Skeletal muscle tissue (tissue), 4 donors: ENCODE measurements around the gene MTERF4. TPM values are rescaled to one million over a fixed set of nuclear protein-coding genes. Genes with fewer than 3 reads are reported as not detected.
A peak's percentile ranks its signal among the peaks of the same experiment; 100 is the strongest.

Source experiments
- H3K27ac ChIP-seq: one replicate; pipeline ENCODE4 v1.7.0; 2013; ENCODE audit warnings: mild to moderate bottlenecking, low read depth, low read length, inconsistent platforms
- H3K27me3 ChIP-seq, 3 donors: one replicate each; pipeline ENCODE4 v1.7.0; 2013; ENCODE audit warnings: low read length in 3 of 3; ENCODE audit not compliant: control insufficient read depth in 3 of 3, insufficient read depth in 3 of 3
- H3K36me3 ChIP-seq, 3 donors: one replicate each; pipeline ENCODE4 v1.7.0; 2013; ENCODE audit warnings: low read length in 3 of 3; ENCODE audit not compliant: control insufficient read depth in 3 of 3, insufficient read depth in 3 of 3
- H3K4me1 ChIP-seq, 3 donors: one replicate each; pipeline ENCODE4 v1.7.0; 2013; ENCODE audit warnings: low read length in 3 of 3, mild to moderate bottlenecking in 3 of 3; ENCODE audit not compliant: control insufficient read depth in 3 of 3, insufficient read depth in 3 of 3
- H3K4me3 ChIP-seq, 3 donors: one replicate each; pipeline ENCODE4 v1.7.0; 2013; ENCODE audit warnings: low read length in 3 of 3
- H3K9ac ChIP-seq, 3 donors: one replicate each; pipeline ENCODE4 v1.7.0; 2013; ENCODE audit warnings: low read length in 3 of 3, mild to moderate bottlenecking in 3 of 3, moderate library complexity in 2 of 3, low read depth in 1 of 3
- H3K9me3 ChIP-seq, 3 donors: one replicate each; pipeline ENCODE4 v1.7.0; 2013; ENCODE audit warnings: low read length in 3 of 3; ENCODE audit not compliant: control insufficient read depth in 3 of 3
- total RNA-seq: library from RNA; depleted of rRNA; stranded (reverse); fragments of >200 nt; gene quantifications from one replicate; pipeline ENCODE4 v1.2.3, GENCODE V29; 2014
- donor health status: Osteomylitis.

Gene MTERF4
- total RNA-seq, 1 donor from 2014 or later = 32.4 TPM

- H3K36me3 ChIP-seq = peaks cover 3 to 14% (median 13%) of the 10 kb centered on the region in 3 donors
- H3K9ac ChIP-seq = peak overlapping the region in 1 of 3 donors; percentile 33
- H3K27ac ChIP-seq = no peak overlapping the region
- peaks cover 2 to 4% (median 3%) of the 10 kb centered on the region in 3 donors for H3K4me1 ChIP-seq
- no peaks in the 10 kb centered on the region for H3K9me3 ChIP-seq
- H3K27me3 ChIP-seq = no peaks in the 10 kb centered on the region
- no peak overlapping the region for H3K4me3 ChIP-seq
These were observed 20.3 kb downstream of the MTERF4 start for GRCh38 chr2:241081643-241082340.

- H3K36me3 ChIP-seq = peaks cover 1 to 8% (median 7%) of the 10 kb centered on the region in 3 donors
- no peaks in the 10 kb centered on the region for H3K27me3 ChIP-seq
- peak overlapping the region in 1 of 3 donors; percentile 33 for H3K9ac ChIP-seq
- no peak overlapping the region for H3K27ac ChIP-seq
- no peak overlapping the region for H3K4me3 ChIP-seq
- peaks cover 2 to 4% (median 3%) of the 10 kb centered on the region in 3 donors for H3K4me1 ChIP-seq
- no peaks in the 10 kb centered on the region for H3K9me3 ChIP-seq
These were observed 20.9 kb downstream of the MTERF4 start for GRCh38 chr2:241081190-241081642.

- Histone ChIP-seq H3K9ac (peak overlapping the region in 1 of 3 donors; percentile 33), H3K9me3 (no peaks in the 10 kb centered on the region), H3K4me1 (peaks cover 2 to 4% (median 3%) of the 10 kb centered on the region in 3 donors), H3K4me3 (no peak overlapping the region), H3K36me3 (peaks cover 3 to 6% (median 4%) of the 10 kb centered on the region in 3 donors), H3K27ac (no peak overlapping the region), H3K27me3 (no peaks in the 10 kb centered on the region)
These were observed 21.5 kb downstream of the MTERF4 start for GRCh38 chr2:241080405-241081189.

- Histone ChIP-seq H3K27ac (no peak overlapping the region), H3K4me1 (no peaks in the 10 kb centered on the region), H3K36me3 (peaks cover 48 to 51% (median 50%) of the 10 kb centered on the region in 3 donors), H3K27me3 (no peaks in the 10 kb centered on the region), H3K4me3 (no peak overlapping the region), H3K9me3 (no peaks in the 10 kb centered on the region), H3K9ac (no peak overlapping the region)
These were observed 27.1 kb downstream of the MTERF4 start for GRCh38 chr2:241074901-241075540.

GRCh38 chr2:241074065-241074818 lies 27.8 kb downstream of the MTERF4 start:
- Histone ChIP-seq H3K36me3 (peaks cover 56 to 59% (median 57%) of the 10 kb centered on the region in 3 donors), H3K4me1 (no peaks in the 10 kb centered on the region), H3K27me3 (no peaks in the 10 kb centered on the region), H3K9ac (no peak overlapping the region), H3K4me3 (no peak overlapping the region), H3K27ac (no peak overlapping the region), H3K9me3 (no peaks in the 10 kb centered on the region)

- H3K27me3 ChIP-seq = no peaks in the 10 kb centered on the region
- H3K9ac ChIP-seq = no peak overlapping the region
- peaks cover 63 to 67% (median 65%) of the 10 kb centered on the region in 3 donors for H3K36me3 ChIP-seq
- H3K4me1 ChIP-seq = no peaks in the 10 kb centered on the region
- H3K9me3 ChIP-seq = no peaks in the 10 kb centered on the region
- H3K27ac ChIP-seq = no peak overlapping the region
- no peak overlapping the region for H3K4me3 ChIP-seq
These were observed 28.7 kb downstream of the MTERF4 start for GRCh38 chr2:241073166-241074064.

- H3K9ac ChIP-seq = no peak overlapping the region
- H3K27me3 ChIP-seq = no peaks in the 10 kb centered on the region
- H3K4me3 ChIP-seq = no peak overlapping the region
- no peaks in the 10 kb centered on the region for H3K4me1 ChIP-seq
- H3K36me3 ChIP-seq = peaks cover 62 to 72% (median 69%) of the 10 kb centered on the region in 3 donors
- H3K9me3 ChIP-seq = no peaks in the 10 kb centered on the region
- H3K27ac ChIP-seq = no peak overlapping the region
These were observed 29.4 kb downstream of the MTERF4 start for GRCh38 chr2:241072553-241073165.

- H3K4me1 ChIP-seq = no peaks in the 10 kb centered on the region
- peaks cover 63 to 76% (median 69%) of the 10 kb centered on the region in 3 donors for H3K36me3 ChIP-seq
- H3K4me3 ChIP-seq = no peak overlapping the region
- H3K9me3 ChIP-seq = no peaks in the 10 kb centered on the region
- H3K27me3 ChIP-seq = no peaks in the 10 kb centered on the region
- no peak overlapping the region for H3K27ac ChIP-seq
- H3K9ac ChIP-seq = no peak overlapping the region
These were observed 29.9 kb downstream of the MTERF4 start for GRCh38 chr2:241072151-241072550.
